ENCODE results near the gene MYO1G. TPM values are rescaled to one million over a fixed set of nuclear protein-coding genes. Genes with fewer than 3 reads are reported as not detected.

Gene MYO1G
- total RNA-seq, 4 donors from 2014 or later = 1.3 to 5.0 (median 2.6) TPM

- intact Hi-C loops (cut with DNase I) = loop anchor here (10.0 kb wide), 1 partner anchor 168 kb away; no protein-coding TSS in a partner anchor
- H3K27ac ChIP-seq = no peak overlapping the region
- no peak overlapping the region for H3K4me3 ChIP-seq
- peaks cover 11 to 14% (median 11%) of the 10 kb centered on the region in 3 donors for H3K4me1 ChIP-seq
- no peak for DNase-seq
- no peaks in the 10 kb centered on the region for H3K9me3 ChIP-seq
- H3K36me3 ChIP-seq = no peaks in the 10 kb centered on the region
- 21 to 68% methylated on average over 3 to 6 of the region's 9 CpGs for WGBS, 2 donors
- H3K27me3 ChIP-seq = peaks cover 0 to 29% (median 0%) of the 10 kb centered on the region in 4 donors
- TF ChIP-seq CTCF (IDR thresholded peaks at IDR 0.05) (no peak), POLR2A (IDR thresholded peaks at IDR 0.05) (no peak)
Measured at GRCh38 chr7:44966731-44967538, 11.9 kb downstream of the MYO1G start.

- TF ChIP-seq CTCF (IDR thresholded peaks at IDR 0.05) (no peak), POLR2A (IDR thresholded peaks at IDR 0.05) (no peak)
- 85 to 93% methylated on average over 5 to 8 of the region's 18 CpGs for WGBS, 2 donors
- Histone ChIP-seq H3K4me3 (no peak overlapping the region), H3K27me3 (peaks cover 0 to 33% (median 0%) of the 10 kb centered on the region in 4 donors), H3K36me3 (no peaks in the 10 kb centered on the region), H3K4me1 (peaks cover 11 to 15% (median 11%) of the 10 kb centered on the region in 3 donors), H3K9me3 (no peaks in the 10 kb centered on the region), H3K27ac (no peak overlapping the region)
- intact Hi-C loops (cut with DNase I) = loop anchor here (10.0 kb wide), 1 partner anchor 169 kb away; no protein-coding TSS in a partner anchor
- DNase-seq = no peak
Measured at GRCh38 chr7:44965937-44966730, 12.7 kb downstream of the MYO1G start.

GRCh38 chr7:44965441-44965903 is 13.3 kb downstream of the MYO1G start:
- Histone ChIP-seq H3K27ac (no peak overlapping the region), H3K27me3 (peaks cover 0 to 34% (median 0%) of the 10 kb centered on the region in 4 donors), H3K9me3 (no peaks in the 10 kb centered on the region), H3K36me3 (no peaks in the 10 kb centered on the region), H3K4me1 (peaks cover 11 to 15% (median 11%) of the 10 kb centered on the region in 3 donors), H3K4me3 (no peak overlapping the region)
- TF ChIP-seq CTCF (IDR thresholded peaks at IDR 0.05) = no peak
- intact Hi-C loops (cut with DNase I) = loop anchor here (10.0 kb wide), 1 partner anchor 169 kb away; no protein-coding TSS in a partner anchor
- DNase-seq = no peak
- WGBS, 2 donors = 97 to 98% methylated on average over 9 to 10 of the region's 16 CpGs

- intact Hi-C loops (cut with DNase I) = loop anchor here (10.0 kb wide), 1 partner anchor 170 kb away; no protein-coding TSS in a partner anchor
- DNase-seq = no peak
- WGBS, 2 donors = 88 to 100% methylated on average over 1 to 4 of the region's 13 CpGs
- no peaks in the 10 kb centered on the region for H3K36me3 ChIP-seq
- peaks cover 0 to 39% (median 0%) of the 10 kb centered on the region in 4 donors for H3K27me3 ChIP-seq
- TF ChIP-seq CTCF (IDR thresholded peaks at IDR 0.05) (no peak), POLR2A (IDR thresholded peaks at IDR 0.05) (no peak)
- no peaks in the 10 kb centered on the region for H3K9me3 ChIP-seq
- no peak overlapping the region for H3K4me3 ChIP-seq
- no peak overlapping the region for H3K27ac ChIP-seq
- peaks cover 11 to 15% (median 11%) of the 10 kb centered on the region in 3 donors for H3K4me1 ChIP-seq
Measured at GRCh38 chr7:44964831-44965440, 13.9 kb downstream of the MYO1G start.

Measured in esophagus squamous epithelium (tissue), 5 donors.